GM12878 (cell line): ENCODE results near the gene METTL8.

ENCODE experiments used
- BCL11A ChIP-seq: IDR thresholded peaks from 2 replicates; pipeline ENCODE4 v1.6.1; 2011; ENCODE audit warnings: low read depth, low read length
- CBFB ChIP-seq: IDR thresholded peaks from 2 replicates; pipeline ENCODE4 v1.6.1; 2016; ENCODE audit warnings: antibody characterized with exemption, low read depth
- CTCF ChIP-seq, 3 experiments: IDR thresholded peaks in 2 of 3; conservative IDR thresholded peaks in 1 of 3; 2 replicates each; pipeline ENCODE4 v1.5.1; 2011; ENCODE audit warnings: low read depth in 3 of 3, low read length in 3 of 3, mild to moderate bottlenecking in 3 of 3, control low read depth in 2 of 3, moderate library complexity in 2 of 3, inconsistent platforms in 1 of 3, mixed read lengths in 1 of 3; ENCODE audit not compliant: control insufficient read depth in 2 of 3, insufficient read depth in 1 of 3; ENCODE audit errors: extremely low read depth in 1 of 3
- EP300 ChIP-seq, 2 experiments: fragments of 150-350 bp in 1 of 2; IDR thresholded peaks; 2 replicates each; pipeline ENCODE4 v1.6.1; 2011 to 2012; ENCODE audit warnings: low read depth in 2 of 2, low read length in 2 of 2, borderline replicate concordance in 1 of 2, improper control_type of control experiment in 1 of 2, inconsistent platforms in 1 of 2; ENCODE audit not compliant: control insufficient read depth in 1 of 2
- ESRRA ChIP-seq: IDR thresholded peaks from 2 replicates; pipeline ENCODE4 v1.6.1; 2012; ENCODE audit warnings: mild to moderate bottlenecking, low read length, improper control_type of control experiment
- EZH2 ChIP-seq: IDR thresholded peaks from 2 replicates; pipeline ENCODE4 v1.6.1; 2012; ENCODE audit warnings: low read depth, mild to moderate bottlenecking, control low read depth, inconsistent platforms, low read length, borderline replicate concordance; ENCODE audit not compliant: control insufficient read depth
- PAX8 ChIP-seq: fragments of 450-650 bp; IDR thresholded peaks from 2 replicates; pipeline ENCODE4 v1.6.1; 2017; ENCODE audit warnings: mild to moderate bottlenecking, moderate library complexity
- POLR2A ChIP-seq: IDR thresholded peaks from 2 replicates; pipeline ENCODE4 v1.6.1; 2011; ENCODE audit warnings: low read depth, mild to moderate bottlenecking, low read length
- POLR2AphosphoS5 ChIP-seq: IDR thresholded peaks from 2 replicates; pipeline ENCODE4 v1.6.1; 2011; ENCODE audit warnings: mild to moderate bottlenecking, low read length, inconsistent platforms
- RELA ChIP-seq: fragments of 450-650 bp; IDR thresholded peaks from 2 replicates; pipeline ENCODE4 v1.8.0; 2014; ENCODE audit warnings: borderline replicate concordance; ENCODE audit not compliant: partially characterized antibody
- TAF1 ChIP-seq: IDR thresholded peaks from 2 replicates; pipeline ENCODE4 v1.6.1; 2011; ENCODE audit warnings: mild to moderate bottlenecking, low read depth, low read length, borderline replicate concordance
- ZNF24 ChIP-seq: fragments of 450-650 bp; IDR thresholded peaks from 2 replicates; pipeline ENCODE4 v1.6.1; 2017; ENCODE audit warnings: antibody characterized with exemption, mild to moderate bottlenecking
- TF ChIP-seq, protein P1 (sequence below): IDR thresholded peaks from 2 replicates; pipeline ENCODE4 v1.6.1; 2012; ENCODE audit warnings: low read depth, low read length, improper control_type of control experiment

DNA sequence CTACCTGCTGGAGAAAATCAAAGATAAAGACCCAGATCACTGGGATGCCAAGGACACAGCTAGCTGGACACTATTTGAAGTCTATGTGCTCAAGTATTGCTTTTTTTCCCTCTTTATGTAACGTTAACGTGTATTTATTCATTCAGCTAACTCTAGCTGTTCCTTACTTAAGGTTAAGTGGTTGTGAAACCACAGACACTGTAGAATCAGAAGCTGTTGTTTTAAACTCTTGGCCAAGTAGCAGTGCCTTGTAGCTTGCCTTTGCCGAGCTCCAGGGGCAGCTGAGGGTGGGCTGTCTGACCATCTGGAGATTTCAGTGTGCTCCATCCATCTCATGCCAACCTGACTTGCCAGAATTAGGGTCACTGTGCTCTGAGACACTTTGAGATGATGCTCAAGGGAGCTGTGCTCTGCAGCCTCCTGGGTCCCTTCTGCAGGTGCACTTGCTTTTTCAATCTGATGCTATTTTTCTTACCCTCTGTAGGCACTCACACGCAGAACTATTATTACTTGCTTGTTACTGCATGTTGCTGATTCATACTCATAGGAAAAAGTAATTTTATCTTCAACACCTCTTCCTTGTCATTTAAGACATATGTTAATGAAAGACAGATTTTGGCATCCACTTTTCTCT lies 116.2 kb downstream of the METTL8 start:
- TF ChIP-seq, protein P1, sequence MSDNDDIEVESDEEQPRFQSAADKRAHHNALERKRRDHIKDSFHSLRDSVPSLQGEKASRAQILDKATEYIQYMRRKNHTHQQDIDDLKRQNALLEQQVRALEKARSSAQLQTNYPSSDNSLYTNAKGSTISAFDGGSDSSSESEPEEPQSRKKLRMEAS: peak; percentile 53; the same call in 1 of the 2 replicates
- TF ChIP-seq POLR2AphosphoS5 (peak; percentile 60; the same call in 1 of the 2 replicates), POLR2A (peak; percentile 72), CBFB (peak; percentile 62; the same call in 1 of the 2 replicates), ESRRA (no peak), EZH2 (no peak), BCL11A (peak; percentile 64; the same call in 1 of the 2 replicates), RELA (no peak), ZNF24 (no peak), CTCF (IDR thresholded peaks at IDR 0.05 in 2 of 3, conservative IDR thresholded peaks at IDR 0.05 in 1 of 3; ENCODE audit: control insufficient read depth in 2 of 3, extremely low read depth in 1 of 3, insufficient read depth in 1 of 3, low read depth in 3 of 3, low read length in 3 of 3) (no peak), PAX8 (no peak), TAF1 (peak; percentile 56; the same call in 1 of the 2 replicates), EP300 (IDR thresholded peaks at IDR 0.05; ENCODE audit: borderline replicate concordance in 1 of 2, control insufficient read depth in 1 of 2, low read depth in 2 of 2, low read length in 2 of 2) (peak; percentile 38 to 82; a peak in 3 of 4 replicates)
